ENCODE data around the gene NDUFA12.
A peak's percentile ranks its signal among the peaks of the same experiment; 100 is the strongest.

NDUFA12 gene

GRCh38 chr12:94979941-94980340, 23.6 kb downstream of the NDUFA12 start:
- no peak for DNase-seq

- DNase-seq, result no peak
Measured at GRCh38 chr12:94977766-94978468, 25.6 kb downstream of the NDUFA12 start.

GRCh38 chr12:94973221-94973620, 30.3 kb downstream of the NDUFA12 start:
- no peak for DNase-seq

GRCh38 chr12:94972795-94973194, 30.7 kb downstream of the NDUFA12 start:
- DNase-seq, result no peak

DNA sequence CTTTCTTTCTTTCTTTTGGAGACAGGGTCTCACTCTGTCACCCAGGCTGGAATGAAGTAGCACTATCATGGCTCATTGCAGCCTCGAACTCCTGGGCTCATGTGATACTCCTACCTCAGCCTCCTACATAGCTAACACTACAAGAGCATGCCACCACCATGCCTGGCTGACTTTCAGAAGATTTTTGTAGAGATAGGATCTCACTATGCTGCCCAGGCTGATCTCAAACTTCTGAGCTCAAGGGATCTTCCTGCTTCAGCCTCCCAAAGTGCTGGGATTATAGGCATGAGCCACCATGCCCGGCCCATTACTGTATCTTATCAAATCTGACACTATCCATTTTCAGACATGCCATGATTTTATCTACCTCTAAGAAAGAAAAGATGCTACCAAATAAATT, 31.6 kb downstream of the NDUFA12 start:
- DNase-seq, result no peak

DNA sequence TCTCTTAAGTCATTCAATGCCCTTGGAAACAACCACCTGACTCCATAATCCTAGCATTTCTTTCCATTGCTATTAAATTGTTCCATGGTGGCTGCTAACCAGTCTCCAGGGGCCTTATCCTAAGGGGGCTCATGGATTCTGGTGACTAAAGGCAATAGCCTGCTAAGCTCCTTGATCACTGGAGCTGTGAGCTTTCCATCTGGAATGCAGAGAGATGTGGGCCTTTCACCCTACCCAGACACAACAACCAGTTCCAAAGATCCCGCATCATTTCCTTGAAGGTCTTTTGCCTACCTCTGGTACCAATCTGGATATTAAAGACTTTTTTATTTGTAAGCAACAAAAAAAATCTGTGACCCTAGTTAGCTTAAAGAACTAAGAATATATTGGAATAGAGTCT, 32.9 kb downstream of the NDUFA12 start:
- no peak for DNase-seq

- DNase-seq, result no peak
Measured at GRCh38 chr12:94969424-94969823, 34.1 kb downstream of the NDUFA12 start.

- DNase-seq, result no peak
Measured at GRCh38 chr12:94965982-94966630, 37.4 kb downstream of the NDUFA12 start.

- no peak for DNase-seq
Measured at GRCh38 chr12:94963649-94964048, 39.8 kb downstream of the NDUFA12 start.

- no peak for DNase-seq
Measured at GRCh38 chr12:94962670-94963069, 40.8 kb downstream of the NDUFA12 start.

- no peak for DNase-seq
Measured at GRCh38 chr12:94961911-94962310, 41.6 kb downstream of the NDUFA12 start.

DNA sequence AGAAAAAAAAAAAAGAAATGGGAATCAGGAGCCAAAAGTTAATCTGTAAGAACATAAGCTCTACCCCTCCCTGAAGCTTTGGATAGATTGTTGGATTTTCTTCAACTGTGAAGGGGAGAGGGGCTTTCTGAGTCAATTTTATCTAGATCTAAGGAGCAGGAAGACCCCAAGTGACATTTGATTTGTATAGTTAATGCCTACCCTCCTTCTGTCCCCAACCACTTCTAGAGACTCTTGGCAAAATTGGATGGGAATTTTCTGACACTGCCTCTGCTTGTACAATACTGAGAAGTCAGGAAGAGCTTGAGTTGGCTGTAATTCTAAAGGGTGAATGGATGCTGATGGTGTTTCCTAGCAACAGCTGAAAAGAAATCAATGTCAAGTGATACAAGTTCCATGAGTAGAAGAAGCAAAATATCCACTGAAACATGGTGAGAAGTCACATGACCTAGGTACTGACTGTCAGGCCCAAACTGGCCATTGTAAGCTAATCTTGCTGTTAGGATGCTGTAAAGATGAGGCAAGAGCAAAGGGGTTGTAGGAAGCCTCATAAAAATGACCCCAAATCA, 42.2 kb downstream of the NDUFA12 start:
- DNase-seq, result no peak

- no peak for DNase-seq
Measured at GRCh38 chr12:94957006-94957405, 46.5 kb downstream of the NDUFA12 start.

DNA sequence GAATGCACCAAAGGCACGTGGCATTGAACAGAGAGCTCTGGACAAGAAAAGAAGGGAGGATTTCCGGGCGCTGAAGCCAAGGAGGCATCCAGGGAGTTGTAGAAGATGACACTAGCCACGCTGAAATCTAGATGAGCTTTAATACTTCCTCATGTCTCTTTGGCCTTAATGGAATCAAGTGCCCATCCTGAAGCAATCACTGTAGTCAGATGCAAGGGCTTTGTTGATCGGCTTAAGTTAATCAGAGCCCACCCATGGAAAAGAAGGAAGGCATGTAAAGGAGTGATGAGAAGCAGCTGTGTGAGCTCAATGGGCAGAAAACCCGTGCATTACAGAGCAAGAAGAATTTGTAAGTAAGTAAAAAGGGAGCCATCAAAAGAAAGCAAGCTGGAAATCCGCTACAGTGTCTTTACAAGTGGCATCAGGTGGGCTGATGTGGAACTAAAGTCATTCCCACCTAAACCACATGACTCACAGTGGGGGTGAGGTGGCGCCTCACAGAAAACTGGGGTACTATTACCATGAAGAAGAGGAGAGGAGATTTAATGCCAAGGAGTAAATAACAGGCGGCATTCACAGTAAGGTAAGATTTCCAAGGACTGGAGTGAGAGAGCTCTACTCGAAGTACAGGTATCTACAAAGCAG, 48.4 kb downstream of the NDUFA12 start:
- DNase-seq, result no peak

- DNase-seq, result no peak
Measured at GRCh38 chr12:94954029-94954685, 49.3 kb downstream of the NDUFA12 start.

- no peak for DNase-seq
Measured at GRCh38 chr12:94952325-94952724, 51.2 kb downstream of the NDUFA12 start.

- DNase-seq, result no peak
Measured at GRCh38 chr12:94951071-94951934, 52.2 kb downstream of the NDUFA12 start.

- no peak for DNase-seq
Measured at GRCh38 chr12:94948232-94948810, 55.2 kb downstream of the NDUFA12 start.

GRCh38 chr12:94942663-94943062, 60.8 kb downstream of the NDUFA12 start:
- no peak for DNase-seq

DNA sequence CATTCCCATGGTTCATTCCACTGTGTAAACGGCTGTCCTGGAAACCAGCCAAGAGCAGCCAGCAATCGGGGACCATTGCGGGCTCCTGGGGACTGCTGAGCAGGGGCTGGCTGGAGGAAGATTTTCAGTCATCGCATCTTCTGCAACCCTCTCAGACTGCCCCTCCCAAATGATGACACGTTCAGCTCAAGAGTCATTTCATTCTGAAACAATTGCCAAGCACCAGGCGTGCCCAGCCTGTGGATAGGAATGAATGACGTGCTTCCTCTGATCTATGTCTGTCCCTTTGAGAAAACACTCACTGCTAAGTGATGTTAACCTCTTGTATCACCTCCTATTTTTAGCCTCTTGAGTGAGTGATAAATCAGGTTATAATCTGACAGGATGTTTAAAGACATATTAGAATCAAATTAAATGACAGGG, 62.0 kb downstream of the NDUFA12 start:
- DNase-seq, result peak; percentile 75

GRCh38 chr12:94940771-94941170, 62.7 kb downstream of the NDUFA12 start:
- no peak for DNase-seq

DNA sequence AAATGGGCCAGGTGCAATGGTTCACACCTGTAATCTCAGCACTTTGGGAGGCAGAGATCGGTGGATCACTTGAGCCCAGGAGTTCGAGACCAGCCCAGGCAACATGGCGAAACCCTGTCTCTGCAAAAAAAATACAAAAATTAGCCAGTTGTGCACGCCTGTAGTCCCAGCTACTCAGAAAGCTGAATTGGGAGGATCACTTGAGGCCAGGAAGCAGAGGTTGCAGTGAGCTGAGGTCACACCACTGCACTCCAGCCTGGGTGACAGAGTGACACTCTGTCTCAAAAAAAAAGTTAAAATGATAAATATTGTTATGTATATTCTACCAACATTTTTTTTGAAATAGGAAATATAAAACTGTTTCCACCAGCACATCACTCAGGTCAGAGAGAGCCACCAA, 64.9 kb downstream of the NDUFA12 start:
- no peak for DNase-seq

Data from stimulated activated CD4-positive, alpha-beta T cell treated with anti-CD3 and anti-CD28 coated beads, Interleukin-1b, Interleukin-23, amount 100 ng/mL, for 48 hours (primary cell).